Fibroblast of lung (primary cell): ENCODE measurements around the gene ACCS.
A peak's percentile ranks its signal among the peaks of the same experiment; 100 is the strongest.

Source experiments
- EZH2 ChIP-seq: IDR thresholded peaks from 2 replicates; pipeline ENCODE4 v1.5.1; 2012; ENCODE audit warnings: low read length, control low read depth, mild to moderate bottlenecking; ENCODE audit errors: missing control alignments
- TF ChIP-seq, protein P1 (sequence below), 2 donors: IDR thresholded peaks in 1 of 2; conservative IDR thresholded peaks in 1 of 2; 1 replicate in 1 of 2; 2 replicates in 1 of 2; pipeline ENCODE4 v1.5.1; 2011 to 2012; ENCODE audit warnings: low read length in 2 of 2, control low read depth in 1 of 2, inconsistent platforms in 1 of 2, low read depth in 1 of 2, mild to moderate bottlenecking in 1 of 2

DNA sequence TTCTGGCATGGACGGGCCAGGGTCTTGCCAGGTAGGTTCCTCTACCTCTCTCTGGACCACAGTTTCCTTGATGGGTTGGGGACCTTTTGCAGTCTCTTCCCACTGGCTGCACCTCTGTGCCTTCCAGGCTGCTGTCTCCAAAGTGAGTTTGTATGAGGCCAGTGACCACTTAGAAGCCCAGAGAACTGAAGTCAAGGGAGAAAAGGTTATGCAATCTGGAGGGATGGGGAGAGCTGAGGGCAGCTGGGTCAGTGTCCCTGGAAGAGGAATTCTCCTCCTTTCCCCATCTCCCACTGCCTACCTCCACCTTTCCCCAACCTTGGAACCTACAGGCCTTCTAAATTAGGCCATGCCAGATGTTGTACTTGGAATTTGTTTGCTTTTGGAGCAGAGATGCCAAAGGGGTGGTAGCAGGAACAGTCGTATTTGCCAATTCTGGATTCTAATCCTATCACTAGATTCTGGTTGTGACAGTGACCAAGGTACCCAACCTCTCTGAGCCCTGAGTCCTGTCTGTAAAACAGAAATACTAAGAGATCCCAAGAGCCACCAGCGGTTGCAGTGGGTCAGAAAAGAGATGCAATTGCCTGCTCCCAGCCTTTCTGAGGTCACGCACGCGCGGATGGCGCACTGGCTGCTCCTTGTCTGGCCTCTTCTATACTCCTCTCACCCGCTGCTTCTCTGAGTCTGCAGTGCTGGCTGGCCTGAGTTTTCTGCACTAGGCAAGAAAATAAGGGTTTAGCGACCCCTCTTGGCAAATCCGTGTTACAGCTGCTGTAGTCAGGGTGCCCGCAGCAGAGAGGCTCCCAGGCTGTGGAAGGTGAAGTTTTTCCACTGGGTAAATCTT lies 29.0 kb upstream of the ACCS start:
- TF ChIP-seq, protein P1, sequence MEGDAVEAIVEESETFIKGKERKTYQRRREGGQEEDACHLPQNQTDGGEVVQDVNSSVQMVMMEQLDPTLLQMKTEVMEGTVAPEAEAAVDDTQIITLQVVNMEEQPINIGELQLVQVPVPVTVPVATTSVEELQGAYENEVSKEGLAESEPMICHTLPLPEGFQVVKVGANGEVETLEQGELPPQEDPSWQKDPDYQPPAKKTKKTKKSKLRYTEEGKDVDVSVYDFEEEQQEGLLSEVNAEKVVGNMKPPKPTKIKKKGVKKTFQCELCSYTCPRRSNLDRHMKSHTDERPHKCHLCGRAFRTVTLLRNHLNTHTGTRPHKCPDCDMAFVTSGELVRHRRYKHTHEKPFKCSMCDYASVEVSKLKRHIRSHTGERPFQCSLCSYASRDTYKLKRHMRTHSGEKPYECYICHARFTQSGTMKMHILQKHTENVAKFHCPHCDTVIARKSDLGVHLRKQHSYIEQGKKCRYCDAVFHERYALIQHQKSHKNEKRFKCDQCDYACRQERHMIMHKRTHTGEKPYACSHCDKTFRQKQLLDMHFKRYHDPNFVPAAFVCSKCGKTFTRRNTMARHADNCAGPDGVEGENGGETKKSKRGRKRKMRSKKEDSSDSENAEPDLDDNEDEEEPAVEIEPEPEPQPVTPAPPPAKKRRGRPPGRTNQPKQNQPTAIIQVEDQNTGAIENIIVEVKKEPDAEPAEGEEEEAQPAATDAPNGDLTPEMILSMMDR (conservative IDR thresholded peaks at IDR 0.05 in 1 of 2, IDR thresholded peaks at IDR 0.05 in 1 of 2; ENCODE audit: low read depth in 1 of 2, low read length in 2 of 2): peak; percentile 85 to 89
- no peak for TF ChIP-seq EZH2
